Measurements from ENCODE around the gene MBTPS1. TPM values are rescaled to one million over a fixed set of nuclear protein-coding genes. Genes with fewer than 3 reads are reported as not detected.

MBTPS1 gene
- total and polyA plus RNA-seq, 4 donors: 21.1 to 65.0 (median 30.8) TPM

- no peaks in the 10 kb centered on the region for H3K4me1 ChIP-seq (ENCODE audit: control insufficient read depth in 4 of 4, insufficient read depth in 4 of 4, low read length in 3 of 4)
- no peak overlapping the region for H3K4me3 ChIP-seq (ENCODE audit: low read depth in 1 of 3, low read length in 3 of 3)
- peaks cover 12 to 65% (median 41%) of the 10 kb centered on the region in 4 donors for H3K36me3 ChIP-seq (ENCODE audit: control insufficient read depth in 4 of 4, insufficient read depth in 3 of 4, low read depth in 1 of 4, low read length in 3 of 4)
- DNase-seq (ENCODE audit: low spot score): no peak
- WGBS: 89% methylated on average over 6 of the region's 6 CpGs
- no peak overlapping the region for H3K9ac ChIP-seq (ENCODE audit: low read depth in 1 of 2, low read length in 2 of 2)
- H3K27ac ChIP-seq (ENCODE audit: low read depth in 1 of 2, low read length in 2 of 2): no peak overlapping the region
- no peaks in the 10 kb centered on the region for H3K9me3 ChIP-seq (ENCODE audit: control insufficient read depth in 4 of 4, low read length in 3 of 4)
- no peaks in the 10 kb centered on the region for H3K27me3 ChIP-seq (ENCODE audit: control insufficient read depth in 4 of 4, insufficient read depth in 4 of 4, low read length in 3 of 4)
- TF ChIP-seq NR2F2 (IDR thresholded peaks at IDR 0.05) (no peak), ATF3 (IDR thresholded peaks at IDR 0.05) (no peak), RAD21 (IDR thresholded peaks at IDR 0.05) (no peak), FOXA1 (IDR thresholded peaks at IDR 0.05) (no peak), TAF1 (conservative IDR thresholded peaks at IDR 0.05) (no peak), EGR1 (IDR thresholded peaks at IDR 0.05; ENCODE audit: low read depth in 2 of 2) (no peak), REST (IDR thresholded peaks at IDR 0.05) (no peak), HNF4G (IDR thresholded peaks at IDR 0.05) (no peak)
Observed at GRCh38 chr16:84079664-84080063, 37.1 kb downstream of the MBTPS1 start.

- peaks cover 15 to 72% (median 45%) of the 10 kb centered on the region in 4 donors for H3K36me3 ChIP-seq (ENCODE audit: control insufficient read depth in 4 of 4, insufficient read depth in 3 of 4, low read depth in 1 of 4, low read length in 3 of 4)
- no peak for DNase-seq (ENCODE audit: low spot score)
- no peaks in the 10 kb centered on the region for H3K27me3 ChIP-seq (ENCODE audit: control insufficient read depth in 4 of 4, insufficient read depth in 4 of 4, low read length in 3 of 4)
- no peak overlapping the region for H3K27ac ChIP-seq (ENCODE audit: low read depth in 1 of 2, low read length in 2 of 2)
- 94% methylated on average over 11 of the region's 11 CpGs for WGBS
- H3K4me1 ChIP-seq (ENCODE audit: control insufficient read depth in 4 of 4, insufficient read depth in 4 of 4, low read length in 3 of 4): no peaks in the 10 kb centered on the region
- no peak overlapping the region for H3K4me3 ChIP-seq (ENCODE audit: low read depth in 1 of 3, low read length in 3 of 3)
- H3K9ac ChIP-seq (ENCODE audit: low read depth in 1 of 2, low read length in 2 of 2): no peak overlapping the region
- no peaks in the 10 kb centered on the region for H3K9me3 ChIP-seq (ENCODE audit: control insufficient read depth in 4 of 4, low read length in 3 of 4)
- TF ChIP-seq RAD21 (IDR thresholded peaks at IDR 0.05): no peak
- no peak for TF ChIP-seq MAX (IDR thresholded peaks at IDR 0.05)
- no peak for TF ChIP-seq ZBTB33 (IDR thresholded peaks at IDR 0.05)
- no peak for TF ChIP-seq CTCF (IDR thresholded peaks at IDR 0.05; ENCODE audit: low read depth, low read length, missing input control)
- no peak for TF ChIP-seq NR2F2 (IDR thresholded peaks at IDR 0.05)
- TF ChIP-seq FOXA2 (IDR thresholded peaks at IDR 0.05): no peak
- no peak for TF ChIP-seq JUND (IDR thresholded peaks at IDR 0.05)
- TF ChIP-seq YY1 (IDR thresholded peaks at IDR 0.05): no peak
- TF ChIP-seq ATF3 (IDR thresholded peaks at IDR 0.05): no peak
- TF ChIP-seq EGR1 (IDR thresholded peaks at IDR 0.05; ENCODE audit: low read depth in 2 of 2): no peak
- no peak for TF ChIP-seq FOXA1 (IDR thresholded peaks at IDR 0.05)
- TF ChIP-seq GABPA (IDR thresholded peaks at IDR 0.05 in 1 of 2, conservative IDR thresholded peaks at IDR 0.05 in 1 of 2): no peak
- TF ChIP-seq REST (IDR thresholded peaks at IDR 0.05): no peak
- no peak for TF ChIP-seq TAF1 (conservative IDR thresholded peaks at IDR 0.05)
- no peak for TF ChIP-seq SP1 (IDR thresholded peaks at IDR 0.05)
- no peak for TF ChIP-seq HNF4G (IDR thresholded peaks at IDR 0.05)
- TF ChIP-seq RXRA (IDR thresholded peaks at IDR 0.05): no peak
- no peak for TF ChIP-seq HNF4A (conservative IDR thresholded peaks at IDR 0.05)
Observed at GRCh38 chr16:84075376-84075775, 41.4 kb downstream of the MBTPS1 start.

Data from liver (tissue), 9 donors.